NCI-H2171 treated with DMSO at 0.1 percent for 48 hours (cell line): ENCODE results near the gene MLLT10.

Experiments
- DNase-seq: peaks from one replicate; lab custom pipeline; 2025; lab: John Stamatoyannopoulos, UW

MLLT10 gene

GRCh38 chr10:21501731-21502347 is 32.2 kb upstream of the MLLT10 start:
- DNase-seq, result no peak

GRCh38 chr10:21502348-21502740 is 31.7 kb upstream of the MLLT10 start:
- no peak for DNase-seq

- DNase-seq, result no peak
These were observed 30.5 kb upstream of the MLLT10 start for GRCh38 chr10:21503542-21503941.

GRCh38 chr10:21505711-21506278 is 28.2 kb upstream of the MLLT10 start:
- no peak for DNase-seq

DNA sequence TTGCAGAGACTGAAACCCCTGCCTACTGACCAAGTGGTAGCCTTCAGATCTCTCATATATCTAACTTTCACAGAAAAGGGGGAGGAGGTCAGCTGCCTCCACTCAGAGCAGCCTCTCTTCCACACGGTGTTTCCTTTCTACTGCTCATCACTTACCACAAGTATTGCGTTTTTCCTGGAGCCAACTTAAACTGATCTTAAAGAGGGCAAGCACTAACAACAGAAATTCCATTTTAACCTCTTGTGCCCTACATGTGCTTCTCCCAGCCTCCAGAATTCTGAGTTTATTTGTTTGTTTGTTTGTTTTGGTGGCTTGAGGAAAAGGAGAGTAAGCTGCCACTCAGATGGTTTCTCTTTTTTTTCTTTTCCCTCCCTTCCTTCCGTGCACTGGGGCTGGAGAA is 27.7 kb upstream of the MLLT10 start:
- no peak for DNase-seq

DNA sequence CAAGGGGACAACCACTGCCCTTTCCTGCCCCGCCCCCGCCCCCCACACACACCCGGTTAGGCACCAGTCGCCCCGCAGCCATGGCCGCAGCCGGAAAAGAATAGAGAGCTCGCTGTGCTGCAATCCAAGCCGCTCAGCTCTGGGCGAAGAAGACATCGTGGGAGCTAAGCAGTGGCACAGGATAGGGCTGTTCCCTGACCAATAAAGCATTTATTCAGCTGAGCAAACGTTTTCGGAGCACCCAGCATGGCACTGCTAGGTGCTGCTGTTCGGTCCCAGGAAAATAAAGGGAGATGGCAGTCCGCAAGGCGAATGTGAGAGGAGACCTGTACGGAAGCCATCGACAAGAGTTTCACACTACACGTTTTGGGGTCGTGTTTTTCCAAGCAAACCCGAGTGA is 26.9 kb upstream of the MLLT10 start:
- no peak for DNase-seq

GRCh38 chr10:21508706-21509331 is 25.2 kb upstream of the MLLT10 start:
- DNase-seq, result no peak

DNA sequence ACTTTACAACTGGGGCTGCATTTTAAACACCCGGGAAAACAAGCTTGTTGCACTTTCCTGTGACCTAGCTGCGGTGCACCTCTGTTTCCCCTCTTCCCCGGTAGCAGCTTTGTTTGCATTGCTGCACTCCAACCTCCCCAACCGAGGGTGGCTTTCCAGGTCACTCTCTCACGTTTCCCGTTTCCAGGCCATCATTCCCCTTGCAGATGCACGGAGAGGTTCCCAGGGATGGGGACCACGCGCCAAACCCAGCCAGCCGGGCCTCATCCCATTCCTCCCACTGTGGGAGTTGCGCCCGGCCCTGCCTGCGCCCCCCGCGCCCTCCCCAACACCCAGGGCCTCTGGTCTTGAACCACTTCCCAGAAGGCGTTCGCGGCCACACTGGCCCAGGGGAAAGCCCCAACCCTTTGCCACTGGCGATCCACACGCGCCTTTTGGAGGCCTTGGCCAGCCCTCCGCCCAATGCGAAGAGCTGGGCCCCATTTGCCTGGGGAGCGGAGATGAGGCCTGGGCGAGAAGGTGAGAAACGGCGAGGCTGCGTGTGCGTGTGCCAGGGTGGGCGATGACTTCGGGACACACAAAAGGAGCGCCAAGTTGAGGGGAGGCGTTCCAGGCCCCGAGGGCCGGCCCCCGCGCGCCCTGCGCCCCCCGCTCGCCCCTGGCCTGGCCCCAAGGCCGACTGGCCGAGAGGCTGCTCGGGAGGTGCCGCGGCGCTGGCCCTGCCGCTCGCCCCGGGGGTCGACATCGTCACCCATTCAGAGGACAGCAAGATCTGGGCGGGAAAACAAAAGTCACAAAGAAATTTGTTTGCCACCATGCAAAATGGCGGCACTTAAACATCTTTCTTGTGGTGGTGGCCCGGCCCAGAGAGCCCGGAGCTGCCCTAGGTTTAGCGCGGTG is 24.4 kb upstream of the MLLT10 start:
- DNase-seq, result no peak

GRCh38 chr10:21510241-21511094 is 23.6 kb upstream of the MLLT10 start:
- DNase-seq, result no peak

- no peak for DNase-seq
These were observed 22.9 kb upstream of the MLLT10 start for GRCh38 chr10:21511095-21511570.

- no peak for DNase-seq
These were observed 22.0 kb upstream of the MLLT10 start for GRCh38 chr10:21511946-21512572.

GRCh38 chr10:21512573-21513404 is 21.2 kb upstream of the MLLT10 start:
- no peak for DNase-seq

DNA sequence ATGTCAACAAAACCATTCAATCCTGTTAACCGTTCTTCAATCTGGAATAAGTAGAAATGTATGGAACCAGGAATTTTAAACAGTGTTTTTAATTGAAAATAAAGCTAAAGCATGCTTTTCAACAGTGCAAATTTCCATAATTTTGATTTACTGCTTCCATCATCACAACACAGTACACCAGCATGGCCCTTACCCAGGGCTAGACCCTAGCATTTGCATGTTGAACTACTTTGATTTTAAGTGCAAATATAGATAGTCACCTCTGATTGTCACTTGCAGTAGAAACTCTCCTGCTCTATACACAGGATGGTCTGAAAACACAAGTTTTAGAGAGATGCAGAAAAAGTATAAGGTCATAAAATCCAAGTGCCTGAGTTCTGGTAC is 20.6 kb upstream of the MLLT10 start:
- no peak for DNase-seq

DNA sequence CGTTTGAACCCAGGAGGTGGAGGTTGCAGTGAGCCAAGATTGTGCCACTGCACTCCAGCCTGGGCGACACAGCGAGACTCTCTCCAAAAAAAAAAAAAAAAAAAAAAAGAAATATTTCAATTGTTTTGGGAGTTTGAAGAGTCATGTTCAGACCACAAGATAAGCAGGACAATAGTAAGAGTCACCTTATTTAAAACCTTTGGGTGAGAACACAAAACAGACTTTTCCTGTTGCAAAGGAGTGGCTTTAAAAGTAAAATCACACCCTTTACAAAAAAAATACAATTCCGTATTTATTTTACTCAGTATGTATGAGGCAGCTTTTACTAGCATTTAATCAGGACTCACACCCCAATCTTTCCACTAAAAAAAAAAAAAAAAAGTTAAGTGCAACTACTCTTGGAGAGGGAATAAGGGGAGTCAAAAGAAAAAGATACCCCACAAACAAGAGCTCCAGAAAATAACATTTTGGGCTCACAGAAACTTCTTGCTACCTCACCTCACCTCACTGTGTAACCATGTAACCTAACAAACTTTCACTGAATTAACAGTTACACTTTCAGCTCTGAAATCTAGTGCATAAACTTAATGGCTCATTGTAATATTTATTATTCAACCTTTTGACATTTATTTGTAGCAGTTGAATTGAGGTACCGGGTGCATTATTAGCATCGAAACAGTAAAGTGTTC is 19.8 kb upstream of the MLLT10 start:
- DNase-seq, result no peak

- DNase-seq, result no peak
These were observed 19.1 kb upstream of the MLLT10 start for GRCh38 chr10:21514818-21515351.

DNA sequence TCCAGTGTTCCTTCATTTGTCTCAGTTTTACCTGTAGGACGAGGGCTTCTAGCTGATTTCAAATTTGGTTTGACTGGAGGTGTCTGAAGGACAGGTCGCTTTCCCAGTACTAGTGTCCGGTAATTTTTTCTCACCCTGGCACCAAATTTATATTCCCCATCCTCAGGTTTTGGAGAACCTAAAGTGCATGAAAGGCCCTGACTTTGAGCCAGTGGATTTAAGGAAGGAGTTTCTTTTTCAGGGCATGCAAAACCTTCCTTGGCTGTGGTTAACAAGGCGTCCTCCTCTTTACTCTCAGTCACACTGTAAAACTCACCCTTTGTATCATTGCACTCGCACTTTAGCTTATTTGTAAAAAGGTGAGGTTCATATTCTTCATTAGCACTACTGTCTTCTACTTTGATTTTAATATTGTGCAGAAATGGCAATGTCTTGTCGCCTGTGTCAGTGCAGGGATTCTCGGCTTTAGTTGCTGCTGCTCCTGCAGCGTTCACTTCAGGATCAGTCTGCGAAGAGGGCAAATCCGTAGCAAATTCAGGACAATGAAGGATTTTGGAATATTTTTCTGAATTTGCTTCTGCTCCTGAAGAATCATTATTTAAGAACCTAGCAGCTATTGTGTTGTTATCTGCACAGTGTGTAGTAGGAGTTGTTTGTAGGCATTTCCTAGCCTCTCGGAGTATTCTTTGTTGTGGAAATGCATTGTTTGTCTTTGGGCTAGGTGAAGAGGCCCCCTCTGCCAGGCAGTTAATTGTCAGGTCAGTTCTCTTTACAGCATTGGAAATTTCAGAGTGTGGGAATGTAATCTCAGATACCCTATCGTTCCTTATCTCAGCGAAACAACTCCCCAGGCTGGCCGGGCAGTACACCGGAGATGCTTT is 18.4 kb upstream of the MLLT10 start:
- no peak for DNase-seq

DNA sequence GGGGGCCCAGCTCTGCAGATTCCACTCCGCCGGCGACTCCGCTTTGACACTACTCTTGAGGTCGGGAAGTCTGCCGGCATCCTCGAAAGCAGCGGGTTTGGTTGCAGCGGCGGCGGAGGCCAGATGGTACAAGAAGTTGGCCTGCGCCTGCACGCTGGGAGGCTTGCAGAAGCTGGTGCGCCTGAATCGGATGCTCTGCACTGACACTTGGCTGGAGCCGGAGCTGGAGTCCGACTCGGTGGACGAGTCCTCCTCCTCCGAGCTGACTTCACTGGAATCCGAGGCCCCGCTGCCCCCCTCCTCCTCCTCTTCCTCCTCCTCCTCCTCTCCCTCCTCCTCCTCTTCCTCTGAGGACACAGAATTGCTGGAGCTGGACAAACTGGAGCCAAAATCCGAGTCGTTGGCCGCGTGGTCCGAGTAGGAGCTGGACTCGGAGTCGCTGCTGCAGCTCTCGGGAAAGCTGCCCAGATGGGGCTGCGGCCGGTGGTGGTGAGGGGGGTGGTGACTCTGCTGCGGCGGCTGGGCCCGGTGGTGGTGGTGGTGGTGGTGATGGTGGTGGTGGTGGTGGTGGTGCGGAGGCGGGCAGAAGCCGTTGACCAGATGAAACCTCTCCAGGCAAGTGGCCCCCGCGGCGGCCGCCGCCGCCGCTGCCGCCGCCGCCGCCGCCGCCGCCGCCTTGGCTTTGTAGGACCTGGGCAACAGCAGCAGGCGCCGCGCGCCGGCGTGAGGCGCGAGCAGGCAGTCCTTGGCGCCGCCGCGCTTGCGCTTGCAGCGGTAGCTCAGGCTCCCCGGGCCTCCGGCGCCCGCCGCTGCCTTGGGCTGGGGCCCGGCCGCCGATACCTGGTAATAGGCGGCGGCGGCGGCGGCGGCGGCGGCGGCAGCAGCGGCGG is 17.5 kb upstream of the MLLT10 start:
- DNase-seq, result peak; percentile 55
